SIG-M5 treated with dmso at 0.1 percent for 504 hours (cell line): ENCODE data around the gene FBN1.

Experiments used
- DNase-seq: peaks from one replicate; lab custom pipeline; 2025; ENCODE audit not compliant: unreplicated experiment; lab: John Stamatoyannopoulos, UW

The FBN1 gene

GRCh38 chr15:48582452-48583247, 62.9 kb downstream of the FBN1 start:
- DNase-seq = no peak

DNA sequence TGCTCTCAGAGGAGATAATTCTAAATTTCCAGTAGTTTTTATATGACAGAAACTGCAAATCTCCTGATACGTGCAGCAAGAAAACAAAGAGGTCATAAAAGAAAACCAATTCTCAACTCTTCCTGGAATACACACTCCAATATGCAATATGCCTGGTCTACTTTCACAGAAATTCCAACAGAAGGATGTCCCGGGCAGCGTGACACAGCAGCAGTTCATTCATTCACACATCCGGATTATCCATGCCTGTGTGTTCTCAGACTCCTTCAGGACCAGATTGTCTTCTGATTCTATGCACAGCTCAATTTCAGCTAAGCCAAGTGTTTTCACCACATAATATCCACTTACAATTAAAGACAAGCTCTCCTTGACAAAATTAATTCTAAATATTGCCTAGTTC, 64.3 kb downstream of the FBN1 start:
- no peak for DNase-seq

DNA sequence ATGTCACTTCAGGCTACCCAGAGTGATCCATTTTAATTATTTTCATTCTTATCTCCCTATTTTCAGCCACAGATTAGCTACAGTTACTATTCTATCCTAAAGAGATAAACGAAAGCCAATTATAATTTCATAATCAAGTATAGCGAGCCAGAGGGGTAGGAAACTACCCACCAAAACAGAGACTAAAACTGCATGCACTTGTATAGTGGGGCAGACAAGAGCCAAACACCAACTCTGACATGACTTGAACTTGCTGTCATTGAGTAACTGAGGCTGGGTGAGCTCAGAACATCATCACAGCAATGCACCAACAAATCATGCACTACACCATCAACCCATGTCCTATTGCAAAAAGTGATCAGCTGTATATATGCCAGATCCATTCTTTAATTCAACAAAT, 64.8 kb downstream of the FBN1 start:
- no peak for DNase-seq

- DNase-seq = no peak
Observed at GRCh38 chr15:48579945-48580671, 65.4 kb downstream of the FBN1 start.

DNA sequence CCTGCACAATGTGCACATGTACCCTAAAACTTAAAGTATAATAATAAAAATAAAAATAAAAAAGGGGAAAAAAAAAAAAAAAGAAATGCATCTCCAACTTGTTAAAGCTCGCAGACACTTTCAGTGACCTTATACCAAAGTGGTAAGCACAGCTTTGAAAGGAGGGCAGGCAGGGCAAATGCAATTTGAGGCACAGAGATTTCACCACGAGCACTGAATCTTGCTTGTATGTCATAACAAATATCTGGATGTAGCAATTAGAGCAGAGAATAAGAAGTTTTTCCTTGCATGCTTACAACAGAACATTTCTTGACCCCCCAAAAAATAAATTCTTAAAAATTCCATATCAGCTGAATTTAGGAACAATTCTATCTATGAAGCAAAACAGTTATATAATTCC, 66.5 kb downstream of the FBN1 start:
- no peak for DNase-seq

DNA sequence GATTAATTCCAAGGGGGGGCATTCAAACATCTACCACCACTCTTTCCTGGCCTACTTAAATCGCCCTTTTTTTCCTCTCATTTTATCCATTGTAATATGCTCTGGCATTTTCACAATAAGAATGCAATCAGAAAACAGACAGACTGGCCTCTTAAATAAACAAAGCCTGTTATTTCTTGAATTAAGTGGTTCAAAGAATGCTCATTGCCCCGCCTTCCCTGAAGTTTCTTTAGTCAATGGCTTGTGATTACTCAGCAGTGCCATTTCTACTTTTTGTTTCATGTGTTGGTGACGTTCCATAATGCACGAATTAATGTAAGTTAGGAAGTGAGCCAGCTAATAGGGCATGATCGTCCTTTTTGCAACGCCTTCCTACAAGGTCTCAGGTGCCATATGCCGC, 68.0 kb downstream of the FBN1 start:
- no peak for DNase-seq

DNA sequence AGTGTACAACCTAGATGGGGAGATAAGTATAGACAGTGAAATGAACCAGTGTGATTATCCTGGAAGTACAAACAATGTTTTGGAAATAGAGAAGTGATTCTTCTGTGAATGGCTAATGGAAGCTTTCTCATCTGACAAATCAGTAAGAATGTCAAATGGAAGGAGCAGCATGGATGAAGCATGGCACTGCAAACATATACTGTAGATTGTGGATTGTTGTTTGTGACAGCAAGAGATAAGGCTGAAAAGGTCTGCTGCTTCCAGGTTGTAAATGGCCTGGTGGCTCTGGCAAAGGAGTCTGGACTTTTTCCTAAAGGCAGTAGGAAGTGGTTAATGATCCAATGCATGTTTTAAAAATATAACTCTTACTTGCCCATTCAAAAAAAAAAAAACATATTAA, 71.3 kb downstream of the FBN1 start:
- no peak for DNase-seq

DNA sequence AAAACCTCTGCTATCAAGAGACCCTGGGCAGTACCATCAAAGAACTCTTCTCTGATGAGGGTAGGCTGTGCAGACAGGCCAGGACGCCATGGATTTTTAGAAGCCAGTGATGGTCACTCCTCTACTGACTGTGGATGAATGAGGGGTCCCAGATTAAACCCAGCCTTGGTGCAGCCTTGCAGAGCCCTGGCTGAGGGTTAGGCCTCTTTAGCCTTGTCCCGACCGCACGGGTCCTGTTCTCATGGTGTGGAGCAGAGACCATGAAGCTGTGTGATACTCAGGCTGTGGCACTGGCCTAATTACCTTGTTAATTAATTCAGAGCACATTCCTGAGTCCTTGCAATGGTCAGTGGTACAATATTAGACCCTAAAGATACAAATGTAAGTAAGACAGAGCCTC, 71.7 kb downstream of the FBN1 start:
- no peak for DNase-seq

- DNase-seq = no peak
Observed at GRCh38 chr15:48572823-48573222, 72.7 kb downstream of the FBN1 start.

DNA sequence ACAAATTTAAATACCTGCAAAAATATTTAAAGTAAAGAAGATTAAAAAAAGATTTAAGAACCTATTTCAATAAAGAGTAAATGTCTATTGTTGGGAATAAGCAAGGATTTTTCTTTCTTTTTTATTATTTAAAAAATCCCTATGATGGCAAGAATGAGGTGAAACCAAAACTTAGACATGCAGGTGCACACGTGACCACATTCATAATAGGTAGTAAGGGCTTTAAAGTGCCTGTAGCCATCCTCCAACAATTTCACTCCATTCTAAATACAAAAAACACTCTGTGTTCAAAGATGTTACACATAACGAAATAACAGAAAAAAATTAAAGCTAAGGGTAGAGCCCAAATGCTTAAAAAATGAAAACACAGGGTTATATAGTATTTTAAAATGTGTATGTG, 74.0 kb downstream of the FBN1 start:
- no peak for DNase-seq

GRCh38 chr15:48570822-48571221, 74.7 kb downstream of the FBN1 start:
- no peak for DNase-seq

DNA sequence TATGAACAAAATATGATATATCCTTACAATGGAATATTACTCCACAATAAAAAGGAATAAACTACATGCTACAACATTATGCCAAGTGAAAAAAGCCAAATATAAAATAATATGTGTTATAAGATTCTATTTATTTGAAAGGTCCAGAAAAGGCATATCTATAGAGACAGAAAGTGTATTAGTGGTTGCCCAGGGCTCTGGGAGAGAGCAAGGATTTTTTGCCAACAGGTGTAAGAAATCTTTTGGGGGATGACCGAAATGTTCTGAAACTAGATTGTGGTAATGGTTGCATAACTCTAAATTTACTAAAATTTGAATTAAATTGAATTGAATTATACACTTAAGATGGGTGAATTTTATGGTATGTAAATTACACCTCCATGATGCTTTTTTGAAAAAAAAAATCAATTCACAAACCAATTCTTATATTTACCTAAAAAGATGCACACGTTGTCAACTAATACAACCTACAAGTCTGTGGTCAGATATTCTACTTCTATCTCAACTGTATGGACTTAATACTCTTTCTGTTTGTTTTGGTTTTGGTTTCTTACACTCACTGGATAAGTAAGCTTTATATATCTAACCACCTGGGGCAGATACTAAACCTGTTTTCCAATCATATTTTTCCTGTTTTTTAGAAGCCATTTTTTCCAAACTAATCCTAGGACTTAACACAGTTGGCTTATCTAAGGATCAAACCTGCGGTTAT, 75.8 kb downstream of the FBN1 start:
- DNase-seq = no peak

- DNase-seq = no peak
Observed at GRCh38 chr15:48566668-48567067, 78.8 kb downstream of the FBN1 start.

GRCh38 chr15:48565560-48566482, 79.7 kb downstream of the FBN1 start:
- no peak for DNase-seq

DNA sequence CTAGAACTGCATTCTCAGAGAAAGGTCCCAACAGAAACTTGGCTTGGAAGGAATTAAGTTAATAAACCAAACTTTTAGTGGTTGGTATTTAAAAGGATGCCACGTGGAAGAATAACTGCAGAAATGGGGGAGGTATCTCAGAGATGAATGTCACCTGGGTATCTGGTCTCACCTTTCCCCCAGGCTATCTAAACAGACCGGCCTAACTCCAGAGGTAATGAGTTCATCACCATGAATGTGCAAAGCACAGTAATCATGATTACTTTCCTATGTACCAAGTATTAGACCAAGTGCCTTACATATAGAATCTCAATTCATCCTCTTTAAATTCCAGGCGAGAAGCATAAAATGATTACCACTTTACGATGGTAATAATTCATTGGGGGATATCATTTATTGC, 80.8 kb downstream of the FBN1 start:
- DNase-seq = no peak

- no peak for DNase-seq
Observed at GRCh38 chr15:48563934-48564333, 81.6 kb downstream of the FBN1 start.

DNA sequence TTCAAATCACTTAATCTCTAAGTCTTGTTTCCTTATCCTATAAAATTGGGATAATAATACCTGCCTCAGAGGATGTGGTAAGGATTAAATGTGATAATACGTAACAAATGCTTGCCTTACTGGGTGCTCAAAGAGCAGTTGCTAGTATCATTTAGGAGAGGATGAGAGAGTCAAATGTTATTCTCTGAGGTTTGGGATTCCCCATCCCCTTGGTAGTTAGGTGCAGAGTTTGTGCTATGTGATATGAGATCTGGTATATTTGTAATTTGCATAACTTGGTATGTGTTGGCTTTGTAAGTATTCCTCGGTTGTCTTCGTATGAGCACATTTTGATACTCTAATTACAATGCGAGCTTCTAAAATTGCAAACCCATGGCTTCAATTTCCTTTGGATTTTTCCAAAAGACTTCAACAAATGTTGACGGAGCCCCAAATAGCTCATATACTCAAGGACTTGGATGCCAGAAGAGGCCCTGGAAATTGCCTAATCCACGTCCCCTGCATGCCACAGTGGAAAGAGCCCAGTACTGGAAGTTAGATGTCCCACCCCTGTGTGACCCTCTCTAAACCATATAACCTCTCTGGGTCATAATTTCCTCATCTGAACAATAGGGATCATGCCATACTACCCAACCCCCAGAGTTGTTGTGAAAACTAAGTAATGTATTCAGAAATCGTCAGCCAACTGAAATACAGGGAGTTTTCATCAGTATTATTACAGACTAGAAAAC, 85.0 kb downstream of the FBN1 start:
- DNase-seq = no peak

GRCh38 chr15:48559285-48559684, 86.2 kb downstream of the FBN1 start:
- DNase-seq = no peak

- DNase-seq = no peak
Observed at GRCh38 chr15:48558226-48558625, 87.3 kb downstream of the FBN1 start.

GRCh38 chr15:48557335-48557734, 88.2 kb downstream of the FBN1 start:
- DNase-seq = no peak
